HG03103 (cell line): ENCODE results near the gene PIN1.

Experiments
- ATAC-seq: cut with Tn5 transposase; IDR thresholded peaks from one replicate; pipeline ENCODE4 v1.9.1; 2021; ENCODE audit warnings: low read depth; ENCODE audit not compliant: unreplicated experiment

Gene PIN1

DNA sequence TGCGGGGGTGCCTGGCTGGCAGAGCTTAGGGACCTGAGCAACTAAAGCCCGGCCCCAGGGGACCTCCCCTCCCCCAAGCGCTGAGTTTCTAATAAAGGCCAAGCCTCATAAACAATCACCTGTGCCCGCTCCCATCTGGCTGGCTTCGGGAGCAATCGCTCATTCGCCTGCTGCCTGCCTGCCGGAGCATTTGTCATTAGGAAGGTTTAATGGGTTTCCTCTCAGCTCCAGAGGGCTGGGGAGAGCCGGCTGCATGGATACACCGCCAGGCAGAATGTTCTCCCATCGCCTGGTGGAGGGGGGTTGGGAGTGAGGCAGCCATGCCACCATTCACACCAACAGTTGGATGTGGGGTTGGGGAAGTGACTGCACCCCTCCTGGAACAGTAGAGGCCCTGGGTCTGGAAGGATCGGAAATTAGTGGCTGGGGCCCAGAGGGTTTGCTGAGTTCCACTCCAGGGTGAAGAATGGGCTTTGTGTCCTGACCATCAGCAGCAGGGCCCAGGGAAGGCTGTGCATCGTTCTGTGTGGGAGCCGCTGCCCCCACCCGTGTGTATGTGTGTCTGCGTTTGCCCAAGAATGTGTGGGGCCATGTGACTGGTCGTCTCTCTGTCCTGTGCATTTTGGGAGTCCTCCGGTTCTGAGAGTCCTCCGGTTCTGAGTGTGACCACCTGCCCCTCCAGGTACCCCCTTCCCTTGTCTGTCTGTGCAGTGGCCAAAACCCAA lies 15.3 kb downstream of the PIN1 start:
- ATAC-seq = no peak

DNA sequence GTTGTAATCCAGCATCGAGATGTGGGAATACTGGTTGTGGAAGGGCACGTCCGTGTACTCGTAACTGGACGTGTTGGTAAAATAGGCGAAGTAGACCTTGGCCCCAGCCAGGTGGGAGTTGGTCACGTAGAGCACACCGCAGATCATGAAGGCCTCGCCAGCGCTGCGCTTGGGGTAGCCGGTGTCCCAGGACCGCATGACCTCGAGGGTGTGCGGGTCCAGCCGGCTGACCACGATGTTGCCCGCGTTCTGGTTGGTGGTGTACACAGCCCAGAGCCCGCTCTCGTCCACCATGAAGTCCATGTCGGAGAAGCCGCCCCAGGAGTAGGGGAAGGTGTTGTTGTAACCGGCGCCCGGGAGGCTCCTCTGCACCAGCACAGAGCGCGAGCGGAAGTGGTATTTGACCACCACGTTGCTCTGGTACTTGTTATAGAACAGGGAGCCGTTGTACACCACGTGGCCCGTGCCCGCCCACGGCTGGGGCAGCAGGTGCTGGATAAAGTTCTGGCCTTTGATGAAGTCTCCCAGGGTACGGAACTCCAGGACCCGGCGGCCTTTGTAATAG lies 19.2 kb downstream of the PIN1 start:
- ATAC-seq = no peak

- no peak for ATAC-seq
Measured at GRCh38 chr19:9856609-9857008, 21.5 kb downstream of the PIN1 start.

DNA sequence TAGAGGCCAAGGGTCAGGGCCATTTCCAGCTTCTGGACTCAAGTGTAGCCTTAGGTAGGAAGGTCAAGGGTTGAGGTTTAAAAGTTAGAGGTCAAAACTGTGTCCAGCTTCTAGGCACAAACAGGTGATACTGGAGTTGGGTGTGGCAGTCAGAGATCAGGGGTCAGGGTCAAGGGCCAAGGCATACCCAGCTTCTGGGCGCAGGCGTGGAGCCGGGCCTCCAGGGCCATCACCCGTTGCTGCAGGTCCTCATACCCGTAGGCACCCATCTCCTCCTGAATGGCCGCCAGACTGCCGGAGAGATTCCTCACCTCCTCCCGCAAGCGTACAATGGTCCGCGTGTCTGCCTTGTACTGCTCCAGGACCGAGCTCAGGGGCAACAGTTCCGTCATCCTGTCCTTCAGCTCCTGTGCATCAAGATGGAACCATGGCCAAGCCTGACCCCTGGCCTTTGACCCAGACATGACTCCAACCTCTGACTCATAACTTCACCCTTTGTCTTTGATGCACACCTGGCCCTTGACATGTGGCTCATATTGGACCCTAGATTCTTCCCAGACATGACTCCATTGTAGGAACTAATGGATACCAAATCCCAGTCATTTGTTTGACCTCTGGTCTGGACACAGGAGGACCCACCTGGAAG lies 22.1 kb downstream of the PIN1 start:
- no peak for ATAC-seq

DNA sequence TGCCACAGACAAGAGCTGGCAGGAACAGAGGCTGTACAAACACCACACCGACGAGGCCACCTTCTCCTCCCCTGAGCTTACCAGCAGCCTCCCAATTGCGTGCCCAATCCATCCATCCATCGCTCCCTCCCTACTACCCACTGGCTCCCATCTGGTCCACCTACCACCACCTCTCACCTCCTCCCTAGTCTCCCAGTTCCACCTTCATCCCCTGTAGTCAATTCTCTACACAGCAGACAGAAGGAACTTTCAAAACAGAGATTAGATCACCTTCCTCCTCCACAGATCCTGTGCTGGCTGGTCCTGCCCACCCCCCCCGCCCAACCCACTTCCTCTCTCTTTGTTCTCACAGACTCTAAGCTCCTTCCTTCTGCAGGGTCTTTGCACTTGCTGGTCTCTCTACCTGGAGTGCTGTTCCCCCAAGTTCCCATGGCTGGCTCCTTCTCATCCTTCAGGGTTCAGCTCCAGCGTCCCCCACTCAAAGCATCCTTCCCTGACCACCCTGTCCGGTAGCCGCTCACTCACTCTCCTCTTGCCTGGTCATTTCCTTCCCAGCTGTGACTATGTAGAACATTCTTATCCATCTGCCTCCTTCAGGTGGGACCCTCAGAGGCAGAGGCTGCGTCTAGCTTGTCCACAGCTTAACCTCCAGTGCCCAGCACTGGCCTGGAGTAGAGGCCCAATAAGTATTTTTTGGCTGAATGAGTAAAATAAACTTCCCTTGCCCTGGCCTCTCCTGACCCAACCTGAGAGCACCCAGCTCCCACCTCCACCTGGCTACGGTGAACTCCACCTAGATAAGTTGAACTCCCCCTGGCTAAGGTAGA lies 23.0 kb downstream of the PIN1 start:
- no peak for ATAC-seq

DNA sequence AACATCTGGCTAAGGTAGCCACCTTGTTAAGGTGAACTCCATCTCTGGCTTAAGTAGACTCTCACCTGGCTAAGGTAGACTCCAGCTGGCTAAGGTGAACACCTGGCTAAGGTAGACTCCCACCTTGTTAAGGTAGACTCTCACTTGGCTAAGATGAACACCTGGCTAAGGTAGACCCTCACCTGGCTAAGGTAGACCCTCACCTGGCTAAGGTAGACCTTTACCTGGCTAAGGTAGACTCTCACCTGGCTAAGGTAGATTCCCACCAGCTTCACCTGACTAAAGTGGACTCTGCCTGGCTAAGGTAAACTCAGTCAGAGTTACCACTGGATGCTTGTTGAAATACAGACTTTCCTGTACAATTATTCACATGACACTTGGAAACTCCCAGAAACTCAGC lies 23.6 kb downstream of the PIN1 start:
- ATAC-seq = no peak

DNA sequence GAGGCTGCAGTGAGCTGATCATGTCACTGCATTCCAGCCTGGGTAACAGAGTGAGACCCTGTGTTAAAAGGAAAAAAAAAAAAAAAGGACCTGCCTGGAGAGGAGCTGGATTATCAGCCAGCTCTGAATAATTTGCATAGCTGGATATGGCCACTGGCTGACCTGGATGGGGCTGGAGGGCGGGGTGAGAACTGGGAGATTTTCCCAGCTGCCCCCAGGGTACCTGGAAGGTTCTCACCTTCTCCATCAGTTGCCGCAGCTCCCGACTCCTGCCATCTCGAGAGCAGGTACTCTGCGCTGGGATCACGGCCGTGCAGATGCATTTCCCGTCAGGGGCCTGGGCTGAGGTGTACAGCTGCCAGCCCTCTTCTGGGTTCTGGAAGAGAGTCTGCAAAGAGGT lies 25.3 kb downstream of the PIN1 start:
- ATAC-seq = no peak

DNA sequence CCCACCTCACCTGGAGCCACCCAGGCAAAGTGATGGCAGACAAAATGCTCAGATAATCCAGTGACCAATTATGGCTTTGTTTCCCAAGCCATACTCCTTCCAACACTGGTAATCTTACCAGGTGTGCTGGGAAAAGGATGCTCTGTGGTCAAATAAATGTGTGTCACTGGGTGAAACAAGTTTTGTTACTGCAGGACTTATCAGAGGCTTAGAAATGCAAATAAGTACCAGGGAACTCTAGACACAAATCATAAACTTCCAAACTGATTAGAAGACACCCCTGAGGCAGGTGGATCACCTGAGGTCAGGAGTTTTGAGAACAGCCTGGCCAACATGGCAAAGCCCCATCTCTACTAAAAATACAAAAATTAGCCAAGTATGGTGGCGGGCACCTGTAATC lies 26.4 kb downstream of the PIN1 start:
- no peak for ATAC-seq

- ATAC-seq = no peak
Measured at GRCh38 chr19:9862938-9863337, 27.8 kb downstream of the PIN1 start.

- no peak for ATAC-seq
Measured at GRCh38 chr19:9863759-9864158, 28.6 kb downstream of the PIN1 start.

DNA sequence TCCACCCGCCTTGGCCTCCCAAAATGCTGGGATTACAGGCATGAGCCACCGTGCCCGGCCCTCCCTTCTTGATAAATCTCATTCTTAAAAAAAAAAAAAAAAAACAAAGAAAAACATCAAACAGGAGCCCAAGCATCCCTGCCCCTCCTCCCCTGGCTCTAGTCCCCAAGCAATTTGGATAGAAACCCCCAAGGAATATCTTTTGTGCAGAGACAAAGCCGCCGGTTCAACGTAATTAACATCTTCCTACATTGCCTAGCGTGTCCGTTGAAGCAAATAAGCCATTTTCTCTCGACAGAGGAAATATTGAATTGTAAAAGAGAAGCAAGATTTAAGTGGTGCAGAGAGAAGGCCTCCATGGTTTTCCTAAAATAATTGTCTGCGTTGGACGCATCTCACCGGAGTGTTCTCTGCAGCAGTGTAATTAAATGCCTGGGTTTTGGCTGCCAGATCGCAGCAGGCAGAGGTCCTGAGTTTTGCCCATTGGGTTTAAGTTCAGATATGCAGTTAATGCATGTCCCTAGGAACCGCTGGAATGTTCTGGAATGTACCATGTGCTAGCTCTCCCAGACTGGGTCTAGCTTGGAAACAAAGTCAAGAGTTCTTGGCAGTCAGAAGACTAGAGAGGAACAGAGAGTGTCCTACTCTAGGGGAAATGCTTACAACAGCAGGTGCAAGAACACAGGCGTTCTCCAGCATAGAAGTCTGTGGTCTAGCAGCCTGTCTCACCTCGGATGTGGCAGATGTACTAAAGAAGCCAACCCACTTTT lies 30.8 kb downstream of the PIN1 start:
- ATAC-seq = no peak

DNA sequence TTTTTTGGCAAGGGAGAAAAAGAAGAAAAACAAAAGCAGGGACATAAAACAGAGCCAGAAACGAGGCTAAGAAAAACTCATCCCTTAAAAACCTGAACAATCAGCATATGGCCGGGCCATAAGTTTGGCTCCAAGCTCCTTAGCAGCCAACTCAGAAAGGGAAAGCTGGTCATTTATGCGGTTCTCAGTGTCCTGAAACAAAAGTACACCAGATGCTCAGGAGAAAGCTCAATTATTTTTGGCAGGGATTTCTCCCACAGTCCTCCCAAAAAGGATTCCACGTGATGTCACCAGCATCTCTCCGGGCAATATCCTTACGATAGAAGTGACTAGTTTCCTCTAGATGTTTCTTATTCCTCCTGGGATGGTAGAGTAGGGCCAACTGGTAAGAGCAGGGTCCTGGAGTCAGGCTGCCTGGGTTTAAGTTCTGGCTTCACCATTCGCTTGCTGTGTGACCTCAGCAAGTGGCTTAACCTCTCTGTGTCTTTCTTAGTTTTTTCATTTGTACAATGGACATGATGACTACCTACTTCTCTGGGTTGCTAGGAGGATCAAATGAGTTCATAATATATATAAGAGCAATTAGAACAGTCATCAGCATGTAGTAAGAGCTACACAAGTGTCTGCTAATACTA lies 34.0 kb downstream of the PIN1 start:
- ATAC-seq = no peak

- ATAC-seq = no peak
Measured at GRCh38 chr19:9871626-9872338, 36.7 kb downstream of the PIN1 start.

GRCh38 chr19:9872618-9873242 lies 37.6 kb downstream of the PIN1 start:
- no peak for ATAC-seq

- no peak for ATAC-seq
Measured at GRCh38 chr19:9875031-9875627, 40.0 kb downstream of the PIN1 start.

GRCh38 chr19:9875796-9876195 lies 40.7 kb downstream of the PIN1 start:
- ATAC-seq = no peak

DNA sequence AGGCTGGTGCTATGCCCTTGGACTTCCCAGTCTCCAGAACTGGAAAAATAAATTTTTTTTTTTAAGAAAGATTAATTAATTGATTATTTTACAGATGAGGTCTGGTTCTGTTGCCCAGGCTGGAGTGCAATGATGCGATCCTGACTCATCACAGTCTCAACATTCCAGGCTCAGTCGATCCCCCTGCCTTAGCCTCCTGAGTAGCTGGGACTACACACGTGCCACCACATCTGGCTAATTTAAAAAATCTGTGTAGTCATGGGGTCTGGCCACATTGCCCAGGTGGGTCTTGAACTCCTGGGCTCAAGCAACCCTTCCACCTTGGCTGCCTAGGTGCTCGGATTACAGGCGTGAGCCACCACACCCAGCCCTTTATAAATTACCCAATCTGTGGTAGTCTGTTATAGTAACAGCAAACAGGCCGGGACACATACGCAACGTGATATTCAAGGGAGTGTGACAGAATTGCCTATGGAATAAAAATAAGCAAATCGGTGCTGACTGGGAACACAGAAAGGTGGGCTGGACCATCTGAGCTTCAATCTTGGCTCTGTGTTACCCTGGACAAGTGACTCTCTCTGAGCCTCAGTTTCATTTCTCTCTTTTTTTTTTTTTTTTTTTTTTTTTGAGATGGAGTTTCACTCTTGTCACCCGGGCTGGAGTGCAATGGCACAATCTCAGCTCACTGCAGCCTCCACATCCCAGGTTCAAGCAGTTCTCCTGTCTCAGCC lies 42.8 kb downstream of the PIN1 start:
- no peak for ATAC-seq
